Sigmoid colon (tissue), 7 donors: ENCODE results near the gene TRERF1. TPM values are rescaled to one million over a fixed set of nuclear protein-coding genes. Genes with fewer than 3 reads are reported as not detected.

ENCODE experiments used
- DNase-seq: peaks from one replicate; pipeline ENCODE4 v3.0.0-alpha.2; 2019
- H3K27ac ChIP-seq, 4 donors: fragments of 200-600 bp; sonication (generic); one replicate each; pipeline ENCODE4 v1.5.1; 2016 to 2019; ENCODE audit warnings: mild to moderate bottlenecking in 1 of 4
- H3K27me3 ChIP-seq, 3 donors: fragments of 200-600 bp; sonication (generic); one replicate each; pipeline ENCODE4 v1.5.1; 2019; ENCODE audit warnings: mild to moderate bottlenecking in 1 of 3
- H3K36me3 ChIP-seq, 4 donors: fragments of 200-600 bp; sonication (generic); one replicate each; pipeline ENCODE4 v1.5.1; 2016 to 2019
- H3K4me1 ChIP-seq, 4 donors: fragments of 200-600 bp; sonication (generic); one replicate each; pipeline ENCODE4 v1.5.1; 2017 to 2019
- H3K4me3 ChIP-seq, 4 donors: fragments of 200-600 bp; sonication (generic); one replicate each; pipeline ENCODE4 v1.5.1; 2017 to 2019; ENCODE audit warnings: mild to moderate bottlenecking in 2 of 4, moderate library complexity in 1 of 4
- H3K9me3 ChIP-seq, 4 donors: fragments of 200-600 bp in 3 of 4; sonication (generic) in 3 of 4; one replicate each; pipeline versions ENCODE4 v1.5.1 to v1.6.1; 2013 to 2019
- CTCF ChIP-seq, 4 experiments: fragments of 450-650 bp in 3 of 4; fragments of 200-600 bp in 1 of 4; IDR thresholded peaks; one replicate each; pipeline ENCODE4 v1.5.1; 2016 to 2019; ENCODE audit warnings: antibody characterized with exemption in 4 of 4, mild to moderate bottlenecking in 3 of 4, moderate library complexity in 2 of 4
- EP300 ChIP-seq, 4 donors: sonication (generic); formaldehyde crosslinking; IDR thresholded peaks; one replicate each; pipeline ENCODE4 v1.6.1; 2017; ENCODE audit warnings: antibody characterized with exemption in 4 of 4
- POLR2A ChIP-seq, 2 donors: fragments of 450-650 bp; IDR thresholded peaks; one replicate each; pipeline ENCODE4 v1.6.1; 2016; ENCODE audit warnings: antibody characterized with exemption in 2 of 2, mild to moderate bottlenecking in 2 of 2, moderate library complexity in 2 of 2
- POLR2AphosphoS5 ChIP-seq, 4 donors: sonication (generic); formaldehyde crosslinking; IDR thresholded peaks; one replicate each; pipeline ENCODE4 v1.6.1; 2017; ENCODE audit warnings: antibody characterized with exemption in 4 of 4
- whole genome bisulfite sequencing, 2 donors: extraction: QIAGEN DNeasy Blood & Tissue Kit; methylation state at CpG; one replicate each; pipeline ENCODE4 v1.1.7; 2013; 5-methylcytosine and 5-hydroxymethylcytosine counted together
- intact Hi-C: fragments of 100-400 bp; cut with DNase I; formaldehyde crosslinking; loops from one replicate; pipeline ENCODE4 v1.15.1; 2023
- polyA plus RNA-seq, 3 donors: library from polyadenylated mRNA; stranded (reverse); fragments of 200-250 nt; gene quantifications; one replicate each; pipeline ENCODE4 v1.2.3, GENCODE V29; 2013
- total RNA-seq, 4 donors: library from RNA; depleted of rRNA; stranded (reverse); fragments of >200 nt; gene quantifications; one replicate each; pipeline ENCODE4 v1.1.0, GENCODE V29; 2016
- donor health status: healthy with polysubstance abuse.
- donor health status: Bipolar disorder and iron deficiency.
- donor health status: healthy.

Gene TRERF1
- total and polyA plus RNA-seq, 7 donors: 0.46 to 10.5 (median 4.6) TPM

- Histone ChIP-seq H3K9me3 (no peaks in the 10 kb centered on the region), H3K4me1 (peaks cover 0 to 8% (median 3%) of the 10 kb centered on the region in 4 donors), H3K36me3 (no peaks in the 10 kb centered on the region), H3K4me3 (no peak overlapping the region), H3K27ac (no peak overlapping the region), H3K27me3 (no peaks in the 10 kb centered on the region)
- TF ChIP-seq CTCF (IDR thresholded peaks at IDR 0.05) (no peak), POLR2A (IDR thresholded peaks at IDR 0.05) (no peak), EP300 (IDR thresholded peaks at IDR 0.05) (no peak), POLR2AphosphoS5 (IDR thresholded peaks at IDR 0.05) (no peak)
- WGBS, 2 donors: 57 to 68% methylated on average over 2 of the region's 2 CpGs
- intact Hi-C loops: no loop called here
- no peak for DNase-seq
Measured at GRCh38 chr6:42409581-42409980, 42.1 kb downstream of the TRERF1 start.

GRCh38 chr6:42407379-42407778 is 44.3 kb downstream of the TRERF1 start:
- peak overlapping the region in 2 of 4 donors; percentile 29 to 51 for H3K27ac ChIP-seq
- no peaks in the 10 kb centered on the region for H3K36me3 ChIP-seq
- H3K4me3 ChIP-seq: no peak overlapping the region
- intact Hi-C loops: no loop called here
- H3K4me1 ChIP-seq: peaks cover 0 to 11% (median 5%) of the 10 kb centered on the region in 4 donors
- no peak for DNase-seq
- H3K27me3 ChIP-seq: no peaks in the 10 kb centered on the region
- TF ChIP-seq POLR2AphosphoS5 (IDR thresholded peaks at IDR 0.05) (peak in 1 of 4 donors; percentile 18), EP300 (IDR thresholded peaks at IDR 0.05) (no peak), CTCF (IDR thresholded peaks at IDR 0.05) (no peak)
- no peaks in the 10 kb centered on the region for H3K9me3 ChIP-seq
- WGBS, 2 donors: 73 to 80% methylated on average over 8 of the region's 8 CpGs

GRCh38 chr6:42406306-42407280 is 45.1 kb downstream of the TRERF1 start:
- Histone ChIP-seq H3K9me3 (no peaks in the 10 kb centered on the region), H3K4me1 (peaks cover 0 to 11% (median 5%) of the 10 kb centered on the region in 4 donors), H3K4me3 (no peak overlapping the region), H3K36me3 (no peaks in the 10 kb centered on the region), H3K27ac (peak overlapping the region in 2 of 4 donors; percentile 29 to 51), H3K27me3 (no peaks in the 10 kb centered on the region)
- intact Hi-C loops: no loop called here
- DNase-seq: no peak
- 81 to 86% methylated on average over 6 of the region's 6 CpGs for WGBS, 2 donors
- no peak for TF ChIP-seq POLR2A (IDR thresholded peaks at IDR 0.05)
- TF ChIP-seq CTCF (IDR thresholded peaks at IDR 0.05): no peak

GRCh38 chr6:42405021-42405420 is 46.7 kb downstream of the TRERF1 start:
- intact Hi-C loops: no loop called here
- Histone ChIP-seq H3K9me3 (no peaks in the 10 kb centered on the region), H3K27ac (peak overlapping the region; percentile 21 to 62 (median 40)), H3K27me3 (no peaks in the 10 kb centered on the region), H3K4me1 (peaks cover 0 to 11% (median 5%) of the 10 kb centered on the region in 4 donors), H3K36me3 (no peaks in the 10 kb centered on the region), H3K4me3 (no peak overlapping the region)
- TF ChIP-seq POLR2AphosphoS5 (IDR thresholded peaks at IDR 0.05) (no peak), CTCF (IDR thresholded peaks at IDR 0.05) (no peak), POLR2A (IDR thresholded peaks at IDR 0.05) (no peak), EP300 (IDR thresholded peaks at IDR 0.05) (no peak)
- 45 to 64% methylated on average over 2 of the region's 2 CpGs for WGBS, 2 donors
- DNase-seq: no peak
